MV-4-11 (cell line): ENCODE data around the gene DAPK2.

Source experiments
- DNase-seq: peaks from one replicate; lab custom pipeline; 2025; lab: John Stamatoyannopoulos, UW

The DAPK2 gene

DNA sequence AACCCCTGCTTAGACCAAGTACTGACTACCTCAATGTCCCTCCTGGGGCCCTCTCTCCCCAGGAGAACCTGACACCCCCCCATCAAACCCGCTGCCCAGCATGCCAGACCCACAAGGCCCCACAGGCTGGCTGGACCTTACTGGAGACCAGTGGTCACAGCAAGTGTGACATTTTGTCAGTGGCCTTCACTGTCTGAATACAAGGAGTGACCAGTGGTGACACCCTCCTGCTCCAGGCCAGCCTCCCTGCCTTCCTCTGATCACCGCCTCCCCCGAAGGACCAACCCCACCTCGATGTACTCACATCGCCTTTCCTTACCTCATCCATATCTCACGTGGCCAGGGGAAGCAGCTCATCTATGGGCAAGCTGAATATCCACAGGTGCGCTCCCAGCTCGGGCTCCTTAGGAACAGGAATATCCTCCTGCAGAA is 150.5 kb downstream of the DAPK2 start:
- no peak for DNase-seq

GRCh38 chr15:63895194-63895593 is 151.1 kb downstream of the DAPK2 start:
- DNase-seq: no peak

DNA sequence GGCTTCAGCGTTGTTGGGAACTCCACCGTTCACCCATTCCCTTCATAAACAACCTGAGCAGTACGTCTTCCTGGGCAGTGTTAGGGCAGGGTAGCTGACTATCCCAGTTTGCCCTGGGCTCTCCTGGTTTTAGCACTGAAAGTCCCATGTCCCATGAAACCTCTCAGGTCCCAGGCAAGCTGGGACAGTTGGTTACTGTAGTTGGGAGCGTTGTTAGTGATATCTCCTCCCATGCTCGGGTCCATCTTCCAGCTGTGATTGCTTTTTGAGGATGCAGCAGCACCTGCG is 151.7 kb downstream of the DAPK2 start:
- no peak for DNase-seq

GRCh38 chr15:63893866-63894661 is 152.2 kb downstream of the DAPK2 start:
- no peak for DNase-seq

DNA sequence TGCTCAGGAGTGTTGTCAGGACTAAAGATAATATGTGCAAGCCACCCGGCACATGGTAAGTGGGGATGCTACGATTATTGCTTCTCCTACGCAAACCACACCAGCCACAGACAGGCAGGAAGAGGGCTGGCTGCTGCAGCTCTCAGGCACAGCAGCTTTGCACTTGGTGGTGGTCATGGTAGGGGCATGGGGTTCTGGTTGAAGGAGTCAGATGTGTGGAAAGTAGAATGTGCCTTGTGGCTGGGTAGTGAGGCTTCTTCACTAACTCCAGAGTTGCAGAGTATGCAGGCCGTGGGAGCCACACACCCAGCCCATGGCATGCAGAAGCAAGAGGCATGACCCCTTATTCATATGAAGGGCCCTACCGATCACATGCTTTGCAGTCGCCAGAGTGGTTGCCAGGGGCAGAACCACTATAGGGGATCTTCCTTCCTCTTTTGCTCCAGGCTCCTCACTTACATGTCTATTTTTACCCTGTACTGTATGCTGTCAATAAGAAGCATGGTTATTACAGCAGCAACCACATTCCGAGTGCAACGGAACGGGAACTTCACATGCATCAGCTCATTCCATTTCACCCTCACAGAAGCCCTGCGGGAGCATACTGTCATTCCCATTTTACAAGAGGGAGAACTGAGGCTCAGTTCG is 153.4 kb downstream of the DAPK2 start:
- DNase-seq: peak; percentile 99

DNA sequence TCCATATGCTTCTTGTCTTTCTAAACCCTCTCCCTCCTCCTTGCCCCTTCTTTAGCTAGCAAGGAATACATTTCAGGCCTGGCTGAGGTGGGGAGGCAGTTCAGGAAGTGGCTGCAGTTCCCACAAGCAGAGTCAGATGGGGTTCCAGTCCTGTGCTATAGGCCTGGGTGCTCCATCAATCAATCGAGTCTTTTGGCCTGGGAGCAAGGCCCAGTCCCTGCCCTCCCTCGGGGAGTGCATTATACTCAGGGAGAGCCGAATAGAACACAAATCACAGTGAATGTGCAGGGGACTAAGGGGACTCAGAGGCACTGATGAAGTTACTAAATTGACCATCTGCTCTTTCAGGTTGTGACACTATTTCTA is 154.5 kb downstream of the DAPK2 start:
- peak; percentile 27 for DNase-seq

GRCh38 chr15:63891079-63891767 is 155.1 kb downstream of the DAPK2 start:
- DNase-seq: peak; percentile 68

GRCh38 chr15:63890617-63891016 is 155.7 kb downstream of the DAPK2 start:
- DNase-seq: no peak

GRCh38 chr15:63889831-63890230 is 156.5 kb downstream of the DAPK2 start:
- no peak for DNase-seq

- no peak for DNase-seq
Measured at GRCh38 chr15:63888823-63889222, 157.5 kb downstream of the DAPK2 start.

DNA sequence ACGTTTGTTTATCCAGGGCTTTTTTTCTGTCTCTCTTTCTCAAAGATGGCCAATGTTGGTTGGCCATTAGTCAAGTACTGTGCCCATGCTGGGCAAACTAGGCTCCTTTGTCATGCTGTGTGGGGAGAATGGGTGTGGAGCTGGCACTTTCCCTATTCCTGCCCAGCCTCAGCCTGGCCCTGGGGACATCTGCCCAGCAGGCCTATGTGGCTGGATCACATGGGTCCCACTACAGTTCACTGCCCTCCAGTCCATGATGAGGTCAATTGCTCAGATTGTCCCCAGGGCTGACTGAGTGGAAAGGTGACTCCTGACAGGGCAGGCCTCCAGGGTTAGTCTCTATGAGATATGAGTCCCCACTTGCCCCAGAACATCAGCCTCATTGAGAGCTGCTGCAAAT is 158.1 kb downstream of the DAPK2 start:
- no peak for DNase-seq

GRCh38 chr15:63887630-63888029 is 158.7 kb downstream of the DAPK2 start:
- peak; percentile 74 for DNase-seq

GRCh38 chr15:63884953-63885352 is 161.3 kb downstream of the DAPK2 start:
- DNase-seq: no peak

DNA sequence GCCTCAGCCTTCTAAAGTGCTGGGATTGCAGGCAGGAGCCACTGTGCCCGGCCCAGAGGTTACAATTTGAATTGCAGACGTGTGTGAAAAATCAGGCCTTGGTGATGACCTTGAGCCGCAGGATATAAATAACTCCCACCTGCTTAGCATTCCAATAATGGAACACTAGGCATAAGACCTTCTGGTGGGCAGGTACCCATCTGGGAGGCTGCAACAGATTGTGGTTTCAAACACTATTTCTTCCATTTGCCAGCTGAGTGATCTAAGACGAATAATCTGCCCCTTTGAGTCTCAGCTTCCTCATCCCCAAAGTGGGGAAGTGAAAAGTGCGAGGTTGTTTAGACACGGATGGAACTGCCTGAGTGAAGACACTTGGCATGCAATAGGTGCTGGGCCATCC is 164.9 kb downstream of the DAPK2 start:
- DNase-seq: peak; percentile 60

- no peak for DNase-seq
Measured at GRCh38 chr15:63880744-63881143, 165.5 kb downstream of the DAPK2 start.

DNA sequence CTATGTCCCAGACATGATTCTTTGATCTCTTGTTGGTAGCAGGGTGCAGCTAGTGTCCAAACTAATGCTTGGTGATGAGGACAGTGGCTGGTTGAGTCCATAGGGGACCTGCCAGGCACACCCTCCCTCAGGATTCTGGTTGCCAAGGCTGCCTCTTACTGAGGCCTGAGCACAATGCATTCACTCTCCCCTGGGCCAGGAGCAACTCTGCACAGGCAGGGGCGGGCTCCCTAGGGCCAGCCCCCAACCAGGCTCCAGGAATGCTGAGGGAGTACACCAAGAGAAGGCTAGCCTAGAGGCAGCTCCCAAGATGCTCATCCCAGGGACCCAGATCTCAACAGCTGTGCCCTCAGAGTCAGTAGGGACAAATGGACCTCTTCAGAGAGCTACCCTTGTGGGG is 166.3 kb downstream of the DAPK2 start:
- no peak for DNase-seq

DNA sequence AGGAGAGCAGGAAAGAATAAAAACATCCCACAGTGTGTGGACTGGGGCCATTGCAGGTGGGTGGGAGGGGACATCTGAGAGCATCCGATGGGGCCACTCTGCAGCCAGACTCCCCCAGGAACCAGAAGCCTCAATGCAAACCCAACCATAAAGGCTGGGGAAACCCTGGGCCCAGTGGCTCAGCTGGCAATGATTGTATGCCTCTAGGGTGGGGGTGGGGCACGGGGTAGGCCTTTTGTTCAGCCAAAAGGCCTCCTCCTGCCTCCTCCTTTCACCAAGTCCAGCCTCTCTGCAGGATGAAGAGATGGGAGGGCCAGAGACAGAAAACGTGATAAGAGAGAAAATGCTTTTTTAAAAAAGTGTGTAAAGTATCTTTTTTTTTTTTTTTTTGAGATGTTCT is 167.1 kb downstream of the DAPK2 start:
- DNase-seq: no peak

DNA sequence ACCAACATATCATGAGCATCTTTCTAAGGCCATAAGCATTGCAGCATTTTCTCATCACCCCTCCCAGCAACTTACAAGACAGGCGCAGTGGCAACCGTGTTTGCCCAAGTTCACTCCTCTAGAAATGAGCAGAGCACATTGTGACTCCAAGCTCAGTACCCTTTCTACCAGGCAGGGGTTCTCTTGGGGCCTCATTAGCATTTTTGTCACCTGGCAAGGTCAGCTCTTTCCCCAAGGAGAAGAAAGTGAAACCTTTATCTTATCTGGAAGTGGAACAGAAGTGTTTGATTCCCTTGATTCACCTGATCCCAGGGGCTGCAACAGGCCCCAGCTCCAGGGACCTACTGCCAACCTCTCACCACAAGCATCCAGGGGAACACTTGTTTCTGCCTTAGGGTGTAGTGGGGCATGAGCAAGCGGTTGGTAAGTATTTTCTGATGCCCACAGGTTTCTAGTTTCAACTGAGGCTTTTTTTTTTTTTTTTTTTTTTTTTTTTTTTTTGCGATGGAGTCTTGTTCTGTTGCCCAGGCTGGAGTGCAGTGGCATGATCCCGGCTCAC is 168.5 kb downstream of the DAPK2 start:
- DNase-seq: no peak

DNA sequence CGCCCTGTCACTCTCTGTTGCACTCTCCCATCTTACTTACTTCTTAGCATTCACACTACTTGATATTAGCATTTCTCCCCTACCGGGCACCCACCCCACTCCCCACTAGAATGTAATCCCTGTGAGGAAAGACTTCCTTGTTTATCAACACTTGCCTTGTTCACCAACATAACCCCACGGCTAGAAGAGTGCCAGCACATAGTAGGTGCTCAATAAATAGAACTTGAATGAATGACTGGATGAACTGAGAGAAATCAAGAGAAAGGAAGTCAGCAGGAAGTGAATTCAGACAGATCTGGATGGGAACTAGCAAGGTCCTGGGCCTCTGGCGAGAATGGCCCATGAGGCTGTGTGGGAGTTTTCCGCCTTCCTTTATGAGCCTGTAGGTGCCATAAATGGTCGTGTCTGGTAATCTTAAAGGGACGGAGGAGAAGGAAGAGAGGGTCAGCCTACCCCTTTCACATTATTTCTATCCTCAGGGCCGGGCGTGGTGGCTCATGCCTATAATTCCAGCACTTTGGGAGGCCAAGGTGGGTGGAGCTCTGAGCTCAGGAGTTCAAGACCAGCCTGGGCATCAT is 170.1 kb downstream of the DAPK2 start:
- no peak for DNase-seq

DNA sequence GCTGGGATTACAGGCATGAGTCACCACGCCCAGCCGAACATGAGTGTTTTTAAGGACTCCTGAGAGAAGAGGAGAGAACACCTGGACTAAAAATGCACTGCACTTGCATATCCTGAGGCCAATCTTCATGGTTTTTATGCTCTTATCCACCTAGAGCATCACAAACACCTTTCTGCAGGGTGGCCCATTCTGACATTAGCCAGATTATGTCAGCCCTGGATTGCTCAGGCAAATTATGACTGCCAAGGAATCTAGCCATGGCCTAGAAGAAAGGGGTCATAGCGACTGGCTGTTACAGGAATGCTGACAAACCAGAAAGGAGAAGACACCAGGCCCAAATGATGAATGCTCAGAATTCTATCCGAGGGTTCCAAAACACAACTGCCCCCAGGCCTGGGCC is 171.7 kb downstream of the DAPK2 start:
- no peak for DNase-seq

DNA sequence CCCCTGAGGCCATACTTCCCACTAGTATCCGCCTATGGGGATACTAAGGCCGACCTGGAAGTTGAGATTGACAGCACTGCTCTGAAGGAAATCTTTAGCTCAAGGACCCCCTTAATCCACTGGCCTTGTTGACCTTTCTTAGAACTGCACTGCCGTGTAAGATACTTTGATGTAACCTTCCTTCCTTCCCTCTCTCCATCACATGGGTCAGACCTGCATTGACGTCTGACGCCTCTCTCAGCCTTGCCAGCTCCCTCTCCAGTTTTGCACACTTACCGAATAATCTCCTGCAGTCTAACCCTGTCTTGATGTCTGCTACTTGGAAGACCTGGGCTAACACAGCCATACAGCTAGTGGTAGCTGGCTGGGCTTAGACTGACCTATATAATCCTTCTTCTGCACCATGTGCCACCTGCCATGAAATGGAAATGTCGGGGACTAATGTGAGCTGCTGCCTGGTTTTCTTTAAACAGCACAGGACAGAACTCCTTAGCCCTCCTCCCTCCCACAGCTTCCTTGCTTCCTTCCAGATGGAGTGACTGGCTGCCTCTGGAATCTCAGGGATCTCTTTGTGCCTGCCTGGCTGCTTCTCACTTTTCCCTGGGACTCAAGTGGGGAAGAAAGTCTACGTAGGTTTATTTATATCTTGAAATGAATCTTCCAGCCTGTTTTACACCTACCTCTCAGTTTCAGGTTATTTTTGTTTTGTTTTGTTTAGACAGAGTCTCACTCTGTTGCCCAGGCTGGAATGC is 173.3 kb downstream of the DAPK2 start:
- no peak for DNase-seq
